CD4-positive, alpha-beta T cell treated with Interferon alpha-2 for 1 hour (primary cell): ENCODE measurements around the gene MAML2.

Experiments
- DNase-seq, 2 donors: peaks; one replicate each; pipeline ENCODE4 v3.0.0-alpha.2; 2020 to 2022

MAML2 gene

GRCh38 chr11:96177146-96177545, 165.8 kb downstream of the MAML2 start:
- DNase-seq, result no peak

DNA sequence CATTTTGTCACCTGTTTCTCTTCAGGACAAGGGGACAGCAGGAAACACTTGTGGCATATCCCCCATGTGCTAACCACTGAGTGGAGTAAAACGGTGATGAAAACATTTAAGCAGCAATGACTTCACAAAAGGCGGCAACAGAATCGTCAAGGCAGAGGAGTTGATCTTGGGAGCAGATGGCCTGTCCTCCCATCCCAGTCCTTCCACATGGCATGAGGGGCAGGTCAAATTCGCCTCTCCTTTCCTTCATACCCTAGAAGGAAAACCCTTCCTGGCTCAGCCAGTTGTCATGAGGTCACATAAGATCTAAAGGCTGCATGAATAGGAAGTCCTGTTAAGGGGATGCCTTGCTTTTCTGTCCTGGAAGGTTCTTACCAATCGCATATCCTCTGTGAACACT, 169.1 kb downstream of the MAML2 start:
- no peak for DNase-seq

GRCh38 chr11:96173422-96173821, 169.6 kb downstream of the MAML2 start:
- no peak for DNase-seq

DNA sequence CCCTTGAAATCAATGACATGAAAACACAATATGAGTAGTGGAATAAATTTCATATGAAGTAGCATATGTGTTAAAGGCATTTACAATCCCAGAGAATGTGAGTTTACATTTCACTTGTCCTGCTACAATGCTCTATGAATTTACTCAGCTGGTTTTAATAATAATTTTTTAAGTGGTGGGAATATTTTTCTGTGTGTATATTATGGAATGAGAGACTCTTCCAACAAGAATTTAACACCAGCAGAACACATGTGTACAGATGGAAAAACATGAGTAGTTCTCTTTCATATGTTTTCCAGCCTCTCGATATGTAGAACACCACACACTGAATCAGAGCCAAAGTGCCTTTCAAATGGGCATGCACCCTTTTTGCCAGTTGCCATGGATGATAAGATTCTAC, 170.4 kb downstream of the MAML2 start:
- no peak for DNase-seq

DNA sequence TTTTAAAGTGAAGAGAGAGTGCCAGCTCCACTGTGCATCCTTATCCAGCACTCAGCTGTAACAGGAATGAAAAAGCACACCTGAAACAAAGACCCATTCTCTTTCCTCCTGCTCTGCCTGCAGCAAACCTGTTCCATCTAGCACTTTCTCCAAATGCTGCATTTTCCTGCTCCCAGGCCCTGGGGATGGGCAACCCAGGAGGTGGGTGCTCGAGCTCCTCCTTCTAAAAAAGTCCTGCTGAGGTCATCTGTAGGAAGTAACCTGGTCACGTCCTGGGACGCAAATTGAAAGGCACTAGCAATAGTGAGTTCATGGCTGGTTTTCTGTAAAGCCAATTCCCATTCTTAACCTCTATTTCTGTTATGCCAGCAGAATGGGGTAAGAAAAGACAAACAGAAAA, 173.7 kb downstream of the MAML2 start:
- no peak for DNase-seq

DNA sequence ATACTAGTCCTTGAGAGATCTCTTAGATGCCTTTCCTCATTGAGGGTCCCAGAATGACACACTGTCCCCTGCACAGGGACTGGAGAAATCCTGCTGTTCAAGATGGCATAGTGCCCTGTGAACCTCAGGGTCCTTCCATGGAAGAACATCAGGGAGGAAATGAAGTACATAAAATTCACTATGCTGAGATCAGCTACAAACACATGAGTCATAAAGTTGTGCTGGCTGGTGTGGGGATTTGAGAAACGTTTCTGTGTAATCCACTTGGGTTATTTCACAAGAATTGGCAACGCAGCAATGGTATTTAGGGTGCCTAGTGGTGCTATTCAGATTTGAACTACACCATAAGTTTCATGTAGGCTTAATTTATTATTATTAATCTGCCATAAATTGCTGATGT, 174.4 kb downstream of the MAML2 start:
- DNase-seq, result peak in 1 of 2 donors; percentile 36

- DNase-seq, result no peak
These were observed 175.2 kb downstream of the MAML2 start for GRCh38 chr11:96167787-96168186.

DNA sequence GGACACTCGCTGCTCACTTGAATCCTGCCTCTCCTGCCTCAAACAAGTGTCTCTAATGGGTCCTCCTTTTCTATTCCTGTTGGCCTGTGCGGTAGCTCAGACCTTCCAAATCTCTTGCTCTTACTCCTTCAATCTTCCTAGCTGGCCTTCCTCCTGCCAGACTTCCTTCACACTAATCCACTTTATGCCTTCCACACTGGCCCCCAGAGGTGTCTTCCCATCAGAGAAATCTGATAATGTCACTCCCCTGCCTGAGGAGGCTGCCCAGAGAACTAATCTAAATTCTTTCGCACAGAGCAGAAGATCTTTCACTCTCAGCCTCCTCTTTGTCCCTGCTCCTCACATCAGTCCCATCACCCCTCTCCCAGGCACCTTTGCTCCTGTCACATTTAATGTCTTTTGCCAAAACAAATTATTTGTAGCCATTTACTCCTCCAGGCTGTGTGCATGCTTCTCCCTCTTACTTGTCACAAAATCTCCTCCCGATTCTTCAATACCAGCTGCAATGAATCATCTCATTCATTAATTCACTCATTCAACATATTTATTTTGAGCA, 175.7 kb downstream of the MAML2 start:
- DNase-seq, result no peak

GRCh38 chr11:96162816-96163499, 180.0 kb downstream of the MAML2 start:
- no peak for DNase-seq

DNA sequence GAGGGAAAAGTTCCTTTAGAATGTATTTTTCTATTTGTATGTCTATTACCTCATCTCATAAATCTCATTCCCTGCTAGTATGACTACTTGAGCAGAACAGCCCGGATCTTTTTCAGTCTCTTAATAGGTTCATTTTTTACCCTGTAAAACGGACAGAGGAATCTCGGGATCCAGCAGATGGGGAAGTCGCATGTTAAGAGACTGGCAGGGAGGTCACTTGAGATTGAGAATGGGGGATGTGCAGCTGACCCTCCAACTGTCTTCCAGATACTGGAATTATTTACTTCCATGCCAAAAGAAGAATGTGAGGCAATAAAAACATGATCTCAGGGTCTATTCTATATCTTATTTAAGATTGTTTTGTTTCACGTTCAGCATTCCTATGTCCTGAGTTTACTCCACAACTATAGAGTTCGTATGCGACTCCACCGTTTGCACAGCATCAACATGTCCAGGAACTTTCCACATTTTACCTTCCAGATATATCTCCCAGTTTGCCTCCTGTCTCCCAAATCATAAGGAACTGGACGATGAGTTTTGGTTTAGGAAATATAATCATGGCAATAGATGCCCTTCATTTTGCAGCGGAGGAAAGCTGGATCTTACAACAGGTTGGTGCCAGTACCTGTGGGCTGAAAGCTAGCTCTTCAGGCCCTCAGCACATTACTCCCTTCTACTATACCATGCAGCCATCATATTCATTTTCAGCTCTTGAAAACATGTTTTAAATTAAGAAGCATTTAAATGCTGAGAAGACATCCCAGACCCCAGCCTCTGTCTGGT, 181.5 kb downstream of the MAML2 start:
- no peak for DNase-seq

- no peak for DNase-seq
These were observed 182.2 kb downstream of the MAML2 start for GRCh38 chr11:96160732-96161306.

GRCh38 chr11:96159968-96160367, 183.0 kb downstream of the MAML2 start:
- no peak for DNase-seq

DNA sequence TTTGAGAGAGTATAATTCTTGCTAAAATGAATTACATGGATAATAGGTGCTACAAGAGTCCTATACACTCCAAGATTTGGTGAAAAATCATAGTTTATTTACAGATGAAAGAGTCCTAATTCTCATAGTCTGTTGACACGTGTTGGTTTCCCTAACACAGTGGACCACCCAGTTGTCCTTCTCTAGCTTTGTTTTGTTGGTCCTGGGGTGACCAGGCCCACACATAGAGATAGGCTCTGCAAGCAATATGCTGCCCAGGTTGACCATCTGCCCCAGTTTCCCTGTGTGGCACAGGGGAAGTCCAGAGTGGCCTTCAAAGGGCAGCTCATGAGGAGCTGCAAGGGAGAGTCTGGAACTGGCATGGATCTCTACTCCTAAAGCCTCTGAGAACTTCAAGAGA, 184.9 kb downstream of the MAML2 start:
- no peak for DNase-seq

DNA sequence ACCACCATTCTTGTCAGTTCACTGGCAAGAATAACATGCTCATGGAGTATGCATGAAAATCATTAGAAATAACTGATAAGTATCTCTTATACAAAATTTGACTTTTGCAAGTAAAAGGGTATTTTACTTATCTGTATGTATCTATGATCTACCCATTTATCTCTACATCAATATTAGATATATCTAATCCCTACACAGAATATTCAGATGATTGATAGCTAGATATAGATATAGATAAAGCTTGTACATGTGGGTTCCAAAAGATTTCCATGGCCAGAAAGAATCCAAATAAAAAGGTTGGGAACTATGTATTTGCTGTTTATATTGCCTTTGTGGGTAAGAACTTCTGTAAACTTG, 185.5 kb downstream of the MAML2 start:
- no peak for DNase-seq

GRCh38 chr11:96156379-96156722, 186.6 kb downstream of the MAML2 start:
- DNase-seq, result no peak

DNA sequence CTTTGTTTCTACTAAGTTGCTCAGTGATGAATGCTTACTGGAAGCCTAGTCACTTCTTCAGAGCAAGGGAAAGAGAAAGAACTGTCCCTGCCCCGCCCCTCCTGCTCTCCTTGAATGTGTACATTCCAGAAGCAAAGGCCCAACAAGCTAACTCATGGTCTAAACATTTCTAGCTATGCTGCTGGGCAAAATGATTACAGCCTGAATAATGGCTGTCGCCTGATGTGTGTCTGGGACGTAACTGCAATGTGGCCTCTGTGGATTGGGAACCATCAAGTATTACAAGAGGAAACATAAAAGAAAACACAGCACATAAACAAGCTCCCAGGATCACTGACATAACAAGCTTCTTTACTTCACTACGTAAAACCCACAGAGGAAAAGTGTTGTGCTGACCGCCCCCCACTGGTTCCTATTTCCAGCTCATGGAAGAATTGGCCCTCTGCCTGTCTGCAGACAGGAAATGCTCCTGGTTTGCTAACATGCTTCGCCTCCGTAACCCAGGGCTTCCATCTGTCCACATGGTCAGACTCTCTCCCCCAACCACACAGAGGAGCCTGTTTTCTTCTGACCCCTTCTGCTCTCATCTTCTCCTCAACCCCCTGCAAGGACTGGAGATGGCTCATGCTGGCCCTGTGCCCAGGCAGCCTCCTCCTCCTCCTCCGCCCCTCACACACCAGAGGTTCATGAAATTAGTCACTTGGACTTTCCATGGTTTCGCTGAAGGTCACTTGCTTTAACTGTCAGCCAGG, 187.2 kb downstream of the MAML2 start:
- DNase-seq, result peak in 1 of 2 donors; percentile 55

DNA sequence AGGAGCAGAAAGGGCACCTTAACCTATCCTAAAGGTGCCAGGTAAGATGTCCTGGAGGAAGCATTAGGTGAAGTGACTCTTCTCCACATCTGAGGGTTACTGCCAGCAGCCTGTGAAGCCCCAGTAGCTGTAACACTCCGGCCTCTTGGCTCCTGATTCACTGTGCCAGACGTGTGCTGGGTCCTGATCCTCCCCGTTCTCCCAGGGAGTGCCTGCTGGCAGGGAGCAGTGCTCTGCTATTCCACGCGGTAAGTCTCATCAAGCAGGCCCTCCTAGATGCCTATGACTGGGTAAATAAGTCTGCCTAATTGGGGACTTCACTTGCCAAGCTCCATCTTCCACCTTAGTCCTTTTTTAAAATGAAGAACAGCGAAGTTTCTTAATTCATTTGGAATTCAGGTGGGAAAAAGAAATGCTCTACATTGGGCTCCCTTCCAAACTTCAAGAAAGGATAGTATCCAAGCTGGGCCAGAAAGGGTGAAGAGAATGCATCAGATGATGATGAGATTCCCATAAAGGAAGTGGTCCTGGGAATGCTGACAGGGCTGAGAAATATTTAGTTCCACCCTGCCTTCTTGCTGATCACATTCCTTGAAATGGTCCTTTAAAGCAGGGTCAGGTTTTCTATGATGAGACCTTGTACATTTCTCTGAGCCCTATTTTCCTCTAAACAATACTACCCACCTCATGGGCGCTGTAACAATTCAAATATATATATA, 188.0 kb downstream of the MAML2 start:
- no peak for DNase-seq

GRCh38 chr11:96152623-96153022, 190.4 kb downstream of the MAML2 start:
- DNase-seq, result no peak

DNA sequence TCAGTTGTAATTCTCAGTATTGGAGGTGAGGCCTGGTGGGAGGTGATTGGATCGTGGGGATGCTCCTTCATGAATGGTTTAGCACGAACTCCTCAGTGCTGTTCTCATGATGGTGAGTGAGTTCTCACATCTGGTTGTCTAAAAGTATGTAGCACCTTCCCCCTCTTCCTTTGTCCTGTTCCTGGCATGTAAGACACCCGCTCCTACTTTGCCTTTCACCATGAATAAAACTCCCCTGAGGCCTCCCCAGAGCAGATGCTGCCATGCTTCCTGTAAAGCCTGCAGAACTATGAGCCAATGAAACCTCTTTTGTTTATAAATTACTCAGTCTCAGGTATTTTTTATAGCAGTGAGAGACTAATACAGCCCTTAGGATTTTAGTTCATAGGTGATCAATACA, 191.5 kb downstream of the MAML2 start:
- DNase-seq, result no peak

DNA sequence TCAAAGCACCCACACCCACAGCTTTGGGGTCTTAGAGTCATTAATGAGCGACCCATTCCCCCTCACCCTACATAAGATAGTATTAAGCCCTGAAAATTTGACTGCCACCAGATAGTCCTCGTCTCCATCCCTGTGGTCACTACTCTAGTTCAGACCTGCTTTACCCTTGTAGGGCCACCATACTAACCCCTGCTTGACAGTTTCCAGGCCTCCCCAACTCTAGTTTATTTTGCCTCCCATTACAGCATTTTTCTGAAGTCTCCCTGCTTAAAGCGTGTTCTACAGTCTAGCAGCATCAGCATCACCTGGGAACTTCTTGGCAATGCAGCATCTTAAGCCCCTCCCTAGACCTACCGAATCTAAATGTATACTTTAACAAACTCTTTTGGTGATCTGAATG, 192.4 kb downstream of the MAML2 start:
- DNase-seq, result no peak

GRCh38 chr11:96149743-96150555, 193.0 kb downstream of the MAML2 start:
- DNase-seq, result no peak
